Gastroesophageal sphincter (tissue), 3 donors: ENCODE results near the gene ITPA.

Experiments
- POLR2A ChIP-seq, 2 donors: fragments of 450-650 bp; IDR thresholded peaks; one replicate each; pipeline ENCODE4 v1.6.1; 2017; ENCODE audit warnings: antibody characterized with exemption in 2 of 2, mild to moderate bottlenecking in 2 of 2, moderate library complexity in 1 of 2
- TF ChIP-seq, protein P1 (sequence below), 4 experiments: fragments of 200-600 bp in 2 of 4; fragments of 450-650 bp in 2 of 4; sonication (generic) in 1 of 4; IDR thresholded peaks; one replicate each; pipeline ENCODE4 v1.5.1; 2017 to 2019; ENCODE audit warnings: antibody characterized with exemption in 4 of 4, mild to moderate bottlenecking in 2 of 4, moderate library complexity in 2 of 4

DNA sequence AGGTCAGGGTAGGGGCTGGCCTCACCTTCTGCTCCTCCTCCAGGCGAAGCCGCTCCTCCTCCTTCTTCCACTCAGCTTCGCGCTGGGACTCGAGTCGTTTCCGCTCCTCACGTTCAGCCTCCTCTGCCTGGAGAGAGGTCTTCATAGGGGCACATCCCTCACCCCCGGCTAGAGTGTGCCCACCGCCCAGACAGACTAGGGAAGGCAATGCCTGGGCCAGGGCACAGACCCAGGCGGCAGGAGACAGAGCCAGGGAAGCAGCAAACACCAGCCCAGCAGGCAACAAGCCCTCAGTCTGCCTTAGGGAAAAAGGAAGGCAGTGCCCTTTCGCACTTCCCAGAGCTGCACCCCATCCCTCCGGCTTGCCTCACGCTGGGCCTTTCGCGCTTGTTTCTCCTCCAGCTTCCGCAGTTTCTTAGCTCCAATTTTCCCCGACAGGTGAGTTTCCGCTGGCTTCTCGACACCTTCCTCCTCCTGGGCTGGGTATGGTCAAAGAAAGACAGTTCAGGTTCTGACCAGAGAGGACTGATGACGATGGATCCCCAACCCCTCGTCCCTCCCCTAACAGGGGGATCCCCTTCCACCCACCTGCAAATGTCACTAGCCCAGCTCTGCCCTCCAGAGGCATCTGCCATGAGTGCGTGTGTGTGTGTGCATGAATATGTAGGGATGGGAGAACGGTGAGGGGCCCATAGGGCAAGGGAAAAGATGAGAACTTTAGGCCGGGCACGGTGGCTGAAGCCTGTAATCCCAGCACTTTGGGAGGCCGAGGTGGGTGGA is 9.1 kb upstream of the ITPA start:
- TF ChIP-seq, protein P1, sequence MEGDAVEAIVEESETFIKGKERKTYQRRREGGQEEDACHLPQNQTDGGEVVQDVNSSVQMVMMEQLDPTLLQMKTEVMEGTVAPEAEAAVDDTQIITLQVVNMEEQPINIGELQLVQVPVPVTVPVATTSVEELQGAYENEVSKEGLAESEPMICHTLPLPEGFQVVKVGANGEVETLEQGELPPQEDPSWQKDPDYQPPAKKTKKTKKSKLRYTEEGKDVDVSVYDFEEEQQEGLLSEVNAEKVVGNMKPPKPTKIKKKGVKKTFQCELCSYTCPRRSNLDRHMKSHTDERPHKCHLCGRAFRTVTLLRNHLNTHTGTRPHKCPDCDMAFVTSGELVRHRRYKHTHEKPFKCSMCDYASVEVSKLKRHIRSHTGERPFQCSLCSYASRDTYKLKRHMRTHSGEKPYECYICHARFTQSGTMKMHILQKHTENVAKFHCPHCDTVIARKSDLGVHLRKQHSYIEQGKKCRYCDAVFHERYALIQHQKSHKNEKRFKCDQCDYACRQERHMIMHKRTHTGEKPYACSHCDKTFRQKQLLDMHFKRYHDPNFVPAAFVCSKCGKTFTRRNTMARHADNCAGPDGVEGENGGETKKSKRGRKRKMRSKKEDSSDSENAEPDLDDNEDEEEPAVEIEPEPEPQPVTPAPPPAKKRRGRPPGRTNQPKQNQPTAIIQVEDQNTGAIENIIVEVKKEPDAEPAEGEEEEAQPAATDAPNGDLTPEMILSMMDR (IDR thresholded peaks at IDR 0.05): no peak
- no peak for TF ChIP-seq POLR2A (IDR thresholded peaks at IDR 0.05)
